ENCODE results near the gene PRR14. TPM values are rescaled to one million over a fixed set of nuclear protein-coding genes. Genes with fewer than 3 reads are reported as not detected.

The PRR14 gene
- total and polyA plus RNA-seq, 2 of the 8 experiments (the other 6 are each of a cell fraction or from before 2014, with no cell fraction given) = 3.6 to 16.1 TPM

- peak; percentile 52; the same call in 1 of the 2 replicates for TF ChIP-seq RBBP5 (IDR thresholded peaks at IDR 0.05; ENCODE audit: borderline replicate concordance, low read depth, low read length)
- TF ChIP-seq CREB1 (IDR thresholded peaks at IDR 0.05) = 0 out of 2 replicates have a peak, but pooled peaks have one; percentile 17
- TF ChIP-seq SIN3A (conservative IDR thresholded peaks at IDR 0.05 in 1 of 2, IDR thresholded peaks at IDR 0.05 in 1 of 2; ENCODE audit: low read depth in 1 of 2, low read length in 2 of 2) = no peak
- no peak for TF ChIP-seq SP4 (IDR thresholded peaks at IDR 0.05; ENCODE audit: low read length)
- TF ChIP-seq CBX5 (IDR thresholded peaks at IDR 0.05; ENCODE audit: low read depth, low read length) = no peak
- TF ChIP-seq NANOG (IDR thresholded peaks at IDR 0.05; ENCODE audit: insufficient read depth, low read depth, low read length, poor library complexity, severe bottlenecking) = no peak
- no peak for TF ChIP-seq ATF3 (IDR thresholded peaks at IDR 0.05; ENCODE audit: insufficient read depth, low read depth, low read length)
- peak; percentile 53 for TF ChIP-seq ASH2L (IDR thresholded peaks at IDR 0.05; ENCODE audit: low read length)
- no peak for TF ChIP-seq JUND (IDR thresholded peaks at IDR 0.05; ENCODE audit: low read length)
- TF ChIP-seq CHD1 (IDR thresholded peaks at IDR 0.05; ENCODE audit: low read depth, low read length) = no peak
- no peak for TF ChIP-seq BRCA1 (IDR thresholded peaks at IDR 0.05; ENCODE audit: low read depth, low read length)
- TF ChIP-seq EGR1 (IDR thresholded peaks at IDR 0.05; ENCODE audit: borderline replicate concordance, low read depth, low read length) = no peak
- no peak for TF ChIP-seq RXRA (IDR thresholded peaks at IDR 0.05; ENCODE audit: insufficient read depth, low read depth, low read length)
- no peak for TF ChIP-seq EP300 (IDR thresholded peaks at IDR 0.05; ENCODE audit: borderline replicate concordance in 1 of 2, low read depth in 2 of 2, low read length in 2 of 2)
- no peak for TF ChIP-seq TBP (IDR thresholded peaks at IDR 0.05; ENCODE audit: low read depth, low read length)
- TF ChIP-seq MAFK (IDR thresholded peaks at IDR 0.05; ENCODE audit: low read depth, low read length) = no peak
- TF ChIP-seq CHD2 (IDR thresholded peaks at IDR 0.05; ENCODE audit: low read length) = no peak
- TF ChIP-seq, protein P1, sequence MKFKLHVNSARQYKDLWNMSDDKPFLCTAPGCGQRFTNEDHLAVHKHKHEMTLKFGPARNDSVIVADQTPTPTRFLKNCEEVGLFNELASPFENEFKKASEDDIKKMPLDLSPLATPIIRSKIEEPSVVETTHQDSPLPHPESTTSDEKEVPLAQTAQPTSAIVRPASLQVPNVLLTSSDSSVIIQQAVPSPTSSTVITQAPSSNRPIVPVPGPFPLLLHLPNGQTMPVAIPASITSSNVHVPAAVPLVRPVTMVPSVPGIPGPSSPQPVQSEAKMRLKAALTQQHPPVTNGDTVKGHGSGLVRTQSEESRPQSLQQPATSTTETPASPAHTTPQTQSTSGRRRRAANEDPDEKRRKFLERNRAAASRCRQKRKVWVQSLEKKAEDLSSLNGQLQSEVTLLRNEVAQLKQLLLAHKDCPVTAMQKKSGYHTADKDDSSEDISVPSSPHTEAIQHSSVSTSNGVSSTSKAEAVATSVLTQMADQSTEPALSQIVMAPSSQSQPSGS (IDR thresholded peaks at IDR 0.05; ENCODE audit: low read length) = peak; percentile 30; the same call in 1 of the 2 replicates
- peak; percentile 45 to 76 (median 62) for TF ChIP-seq CTCF (IDR thresholded peaks at IDR 0.05; ENCODE audit: control extremely low read depth in 1 of 3, insufficient read depth in 1 of 3, low read depth in 1 of 3, low read length in 3 of 3)
These were observed 604 bp downstream of the PRR14 start (continued) for GRCh38 chr16:30651124-30652004.

Data from H1 (cell line).